ENCODE data around the gene GRB2.

DNA sequence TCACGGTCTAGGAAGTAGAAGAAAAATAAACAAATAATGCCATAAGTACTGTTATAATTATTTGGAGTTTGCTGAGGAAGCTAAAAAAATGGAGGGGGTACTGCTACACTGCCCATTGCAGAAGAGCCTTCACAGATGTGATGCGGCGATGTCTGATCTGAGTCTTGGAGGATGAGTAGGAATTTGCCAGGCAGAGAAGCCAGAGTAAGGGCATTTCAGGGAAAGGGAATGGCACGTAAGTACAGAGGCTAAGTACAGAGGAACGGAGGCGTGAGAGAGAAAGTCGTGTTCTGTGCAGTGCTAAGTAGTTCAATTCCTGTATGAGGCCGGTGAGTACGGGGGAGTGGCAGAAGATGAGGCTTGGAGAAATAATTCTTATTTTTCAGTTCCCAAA, 741 bp upstream of the GRB2 start:
- TF ChIP-seq, protein P1, sequence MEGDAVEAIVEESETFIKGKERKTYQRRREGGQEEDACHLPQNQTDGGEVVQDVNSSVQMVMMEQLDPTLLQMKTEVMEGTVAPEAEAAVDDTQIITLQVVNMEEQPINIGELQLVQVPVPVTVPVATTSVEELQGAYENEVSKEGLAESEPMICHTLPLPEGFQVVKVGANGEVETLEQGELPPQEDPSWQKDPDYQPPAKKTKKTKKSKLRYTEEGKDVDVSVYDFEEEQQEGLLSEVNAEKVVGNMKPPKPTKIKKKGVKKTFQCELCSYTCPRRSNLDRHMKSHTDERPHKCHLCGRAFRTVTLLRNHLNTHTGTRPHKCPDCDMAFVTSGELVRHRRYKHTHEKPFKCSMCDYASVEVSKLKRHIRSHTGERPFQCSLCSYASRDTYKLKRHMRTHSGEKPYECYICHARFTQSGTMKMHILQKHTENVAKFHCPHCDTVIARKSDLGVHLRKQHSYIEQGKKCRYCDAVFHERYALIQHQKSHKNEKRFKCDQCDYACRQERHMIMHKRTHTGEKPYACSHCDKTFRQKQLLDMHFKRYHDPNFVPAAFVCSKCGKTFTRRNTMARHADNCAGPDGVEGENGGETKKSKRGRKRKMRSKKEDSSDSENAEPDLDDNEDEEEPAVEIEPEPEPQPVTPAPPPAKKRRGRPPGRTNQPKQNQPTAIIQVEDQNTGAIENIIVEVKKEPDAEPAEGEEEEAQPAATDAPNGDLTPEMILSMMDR (conservative IDR thresholded peaks at IDR 0.05; ENCODE audit: low read depth, low read length) = no peak
- no peak for TF ChIP-seq EZH2 (IDR thresholded peaks at IDR 0.05; ENCODE audit: borderline replicate concordance, low read depth, low read length, poor library complexity, severe bottlenecking)

Data from A673 (cell line).